ENCODE results near the gene PDE4B. TPM values are rescaled to one million over a fixed set of nuclear protein-coding genes. Genes with fewer than 3 reads are reported as not detected.

Gene PDE4B
- polyA plus RNA-seq, 1 experiment, result 20.6 TPM

DNA sequence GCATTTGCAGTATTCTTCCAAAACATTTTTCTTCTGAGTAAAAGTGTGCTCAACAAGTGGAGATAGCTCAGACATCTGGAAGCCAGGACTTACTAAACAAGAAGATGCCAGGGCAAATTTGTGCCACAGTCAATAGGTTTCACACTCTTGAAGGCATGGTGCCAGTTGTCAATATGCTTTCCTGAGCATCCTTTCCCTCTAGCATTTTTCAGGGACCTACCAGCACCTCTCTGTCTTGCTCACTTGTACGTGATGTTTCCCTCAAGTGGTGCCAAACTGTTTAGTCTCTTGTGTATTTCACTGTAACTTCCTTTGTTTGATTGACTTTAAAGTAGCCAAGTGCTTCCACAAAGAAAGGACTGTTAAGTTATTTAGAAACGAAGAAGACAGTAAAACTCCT lies 547.2 kb downstream of the PDE4B start:
- POLR2A ChIA-PET, result no interaction called here
- Histone ChIP-seq H3K4me3 (ENCODE audit: low read depth, low read length) (no peak overlapping the region), H3K36me3 (ENCODE audit: control insufficient read depth, insufficient read depth, low read length) (peaks cover 1% of the 10 kb centered on the region; the same call in 1 of the 2 replicates), H3K27me3 (ENCODE audit: control insufficient read depth, insufficient read depth, low read length) (no peaks in the 10 kb centered on the region)
- no peak for DNase-seq (ENCODE audit: low read depth)
- CTCF ChIA-PET, result interaction anchor here (0.7 to 0.9 kb wide), 2 partner anchors 11 to 56 kb away, joined by 3 read pairs; no protein-coding TSS in a partner anchor
- TF ChIP-seq, protein P1, sequence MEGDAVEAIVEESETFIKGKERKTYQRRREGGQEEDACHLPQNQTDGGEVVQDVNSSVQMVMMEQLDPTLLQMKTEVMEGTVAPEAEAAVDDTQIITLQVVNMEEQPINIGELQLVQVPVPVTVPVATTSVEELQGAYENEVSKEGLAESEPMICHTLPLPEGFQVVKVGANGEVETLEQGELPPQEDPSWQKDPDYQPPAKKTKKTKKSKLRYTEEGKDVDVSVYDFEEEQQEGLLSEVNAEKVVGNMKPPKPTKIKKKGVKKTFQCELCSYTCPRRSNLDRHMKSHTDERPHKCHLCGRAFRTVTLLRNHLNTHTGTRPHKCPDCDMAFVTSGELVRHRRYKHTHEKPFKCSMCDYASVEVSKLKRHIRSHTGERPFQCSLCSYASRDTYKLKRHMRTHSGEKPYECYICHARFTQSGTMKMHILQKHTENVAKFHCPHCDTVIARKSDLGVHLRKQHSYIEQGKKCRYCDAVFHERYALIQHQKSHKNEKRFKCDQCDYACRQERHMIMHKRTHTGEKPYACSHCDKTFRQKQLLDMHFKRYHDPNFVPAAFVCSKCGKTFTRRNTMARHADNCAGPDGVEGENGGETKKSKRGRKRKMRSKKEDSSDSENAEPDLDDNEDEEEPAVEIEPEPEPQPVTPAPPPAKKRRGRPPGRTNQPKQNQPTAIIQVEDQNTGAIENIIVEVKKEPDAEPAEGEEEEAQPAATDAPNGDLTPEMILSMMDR (IDR thresholded peaks at IDR 0.05; ENCODE audit: insufficient read depth, low read depth, low read length), result no peak

DNA sequence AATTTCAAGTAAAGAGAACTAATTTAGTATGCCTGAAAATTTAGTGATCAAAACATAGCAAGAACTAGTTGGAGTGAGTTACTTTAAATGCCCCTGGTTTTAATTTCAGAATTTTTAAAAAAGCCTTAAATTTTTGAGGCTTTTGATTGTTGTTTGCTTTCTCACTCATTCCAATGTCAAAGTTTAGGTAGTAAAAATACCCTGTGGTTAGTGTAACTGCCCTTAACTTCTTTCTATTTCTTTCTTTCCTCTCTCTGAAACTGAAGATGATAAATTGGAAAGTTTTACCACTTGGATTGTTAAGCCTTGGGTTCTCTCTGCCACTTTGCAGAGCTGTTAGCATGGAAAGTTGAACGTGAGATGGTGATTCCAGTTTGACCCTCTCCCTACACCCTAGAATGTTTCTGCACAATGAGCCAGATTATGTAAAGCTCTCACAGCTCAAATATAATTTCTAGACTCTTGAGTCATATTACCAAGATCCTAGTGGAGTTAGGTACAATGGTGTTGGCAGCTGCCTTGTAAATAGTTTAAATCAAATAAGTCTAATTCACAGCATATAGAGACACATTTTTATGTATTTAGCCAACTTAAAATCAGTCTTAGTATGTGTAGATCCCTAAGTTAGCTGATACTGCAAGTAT lies 548.9 kb downstream of the PDE4B start:
- TF ChIP-seq, protein P1 (IDR thresholded peaks at IDR 0.05; ENCODE audit: insufficient read depth, low read depth, low read length), result no peak
- ChIA-PET CTCF (interaction anchor here (1.1 to 2.3 kb wide), 3 partner anchors 9 to 89 kb away, joined by 4 to 8 read pairs (median 5); no protein-coding TSS in a partner anchor), POLR2A (interaction anchor here (1.5 kb wide), 1 partner anchor 10 kb away, joined by 10 read pairs; no protein-coding TSS in a partner anchor)
- H3K27me3 ChIP-seq (ENCODE audit: control insufficient read depth, insufficient read depth, low read length), result no peaks in the 10 kb centered on the region
- H3K4me3 ChIP-seq (ENCODE audit: low read depth, low read length), result no peak overlapping the region
- peaks cover 1% of the 10 kb centered on the region; the same call in 1 of the 2 replicates for H3K36me3 ChIP-seq (ENCODE audit: control insufficient read depth, insufficient read depth, low read length)
- no peak for DNase-seq (ENCODE audit: low read depth)

DNA sequence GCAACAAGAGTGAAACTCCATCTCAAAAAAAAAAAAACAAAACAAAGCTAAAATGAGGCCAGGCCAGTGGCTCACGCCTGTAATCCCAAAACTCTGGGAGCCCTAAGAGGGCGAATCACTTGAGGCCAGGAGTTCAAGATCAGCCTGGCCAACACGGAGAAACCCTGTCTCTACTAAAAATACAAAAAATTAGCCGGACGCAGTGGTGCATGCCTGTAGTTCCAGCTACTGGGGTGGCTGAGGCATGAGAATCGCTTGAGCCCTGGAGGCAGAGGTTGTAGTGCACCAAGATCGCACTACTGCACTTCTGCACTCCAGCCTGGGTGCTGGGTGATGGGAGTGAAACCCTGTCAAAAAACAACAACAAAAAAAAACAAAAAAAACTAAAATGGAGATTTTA lies 550.0 kb downstream of the PDE4B start:
- H3K36me3 ChIP-seq (ENCODE audit: control insufficient read depth, insufficient read depth, low read length), result no peaks in the 10 kb centered on the region
- ChIA-PET POLR2A (interaction anchor here (0.6 to 1.5 kb wide), 2 partner anchors 9 to 11 kb away, joined by 4 to 10 read pairs; no protein-coding TSS in a partner anchor), CTCF (interaction anchor here (1.2 to 2.3 kb wide), 3 partner anchors 10 to 103 kb away, joined by 4 to 8 read pairs (median 4); no protein-coding TSS in a partner anchor)

DNA sequence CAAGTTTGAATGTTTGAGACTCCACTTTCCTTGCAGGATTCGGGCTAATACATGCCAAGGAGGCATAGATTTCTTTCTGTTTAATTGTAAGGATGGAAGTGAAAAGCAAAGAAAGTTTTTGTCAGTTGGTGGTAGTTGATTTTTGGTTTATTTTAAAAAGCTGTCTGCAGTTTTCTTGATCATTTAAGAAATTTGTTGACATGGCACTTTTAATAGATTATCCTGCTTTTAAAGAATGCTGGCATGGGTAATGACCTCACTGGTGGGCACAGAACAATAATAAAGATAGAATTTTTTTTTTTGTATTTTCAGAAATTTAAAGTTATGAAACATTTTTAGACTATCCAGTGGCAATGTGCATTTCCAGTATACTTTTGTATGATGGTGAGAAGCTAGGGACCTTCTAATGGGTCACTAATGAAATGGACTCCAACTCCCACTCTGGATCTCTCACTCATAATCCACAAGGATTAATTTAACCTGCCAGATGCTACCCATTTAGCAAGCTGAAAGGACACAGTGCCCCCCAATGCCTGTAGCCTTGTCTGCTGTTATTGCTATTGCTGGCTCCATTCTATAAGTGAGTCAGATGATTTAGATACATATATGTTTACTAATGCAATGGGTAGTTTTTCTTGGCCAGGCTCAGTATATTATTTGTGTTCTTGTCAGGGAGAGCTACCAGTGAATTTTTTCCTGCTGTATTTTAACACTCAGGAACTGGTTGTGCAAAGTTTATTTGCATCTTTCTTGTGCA lies 551.1 kb downstream of the PDE4B start:
- ChIA-PET POLR2A (no interaction called here), CTCF (interaction anchor here (2.1 to 2.3 kb wide), 2 partner anchors 11 to 102 kb away, joined by 4 to 8 read pairs; no protein-coding TSS in a partner anchor)
- no peaks in the 10 kb centered on the region for H3K36me3 ChIP-seq (ENCODE audit: control insufficient read depth, insufficient read depth, low read length)
- DNase-seq (ENCODE audit: low read depth), result no peak
- TF ChIP-seq, protein P1 (IDR thresholded peaks at IDR 0.05; ENCODE audit: insufficient read depth, low read depth, low read length), result no peak
- no peaks in the 10 kb centered on the region for H3K27me3 ChIP-seq (ENCODE audit: control insufficient read depth, insufficient read depth, low read length)
- no peak overlapping the region for H3K4me3 ChIP-seq (ENCODE audit: low read depth, low read length)

More for the DNA sequence above, 550.0 kb downstream of the PDE4B start:
- TF ChIP-seq, protein P1 (IDR thresholded peaks at IDR 0.05; ENCODE audit: insufficient read depth, low read depth, low read length), result no peak
- no peak overlapping the region for H3K4me3 ChIP-seq (ENCODE audit: low read depth, low read length)
- DNase-seq (ENCODE audit: low read depth), result no peak
- H3K27me3 ChIP-seq (ENCODE audit: control insufficient read depth, insufficient read depth, low read length), result no peaks in the 10 kb centered on the region
